GM18873 (cell line): Measurements from ENCODE around the gene CYTH4.

ENCODE experiments used
- ATAC-seq: cut with Tn5 transposase; IDR thresholded peaks from one replicate; pipeline ENCODE4 v1.9.1; 2021; ENCODE audit warnings: mild to moderate bottlenecking, moderate library complexity, moderate number of reproducible peaks; ENCODE audit not compliant: unreplicated experiment, low FRiP score

CYTH4 gene

GRCh38 chr22:37269936-37270678, 12.2 kb upstream of the CYTH4 start:
- ATAC-seq: no peak

- no peak for ATAC-seq
Observed at GRCh38 chr22:37270928-37271650, 11.2 kb upstream of the CYTH4 start.

- no peak for ATAC-seq
Observed at GRCh38 chr22:37273126-37273845, 9.0 kb upstream of the CYTH4 start.

- no peak for ATAC-seq
Observed at GRCh38 chr22:37273846-37274225, 8.5 kb upstream of the CYTH4 start.

GRCh38 chr22:37274380-37274862, 7.9 kb upstream of the CYTH4 start:
- ATAC-seq: no peak

- no peak for ATAC-seq
Observed at GRCh38 chr22:37275134-37275533, 7.2 kb upstream of the CYTH4 start.

GRCh38 chr22:37275622-37276021, 6.7 kb upstream of the CYTH4 start:
- ATAC-seq: no peak

GRCh38 chr22:37276776-37277175, 5.5 kb upstream of the CYTH4 start:
- ATAC-seq: no peak

GRCh38 chr22:37277384-37277783, 4.9 kb upstream of the CYTH4 start:
- no peak for ATAC-seq

GRCh38 chr22:37278261-37278660, 4.0 kb upstream of the CYTH4 start:
- no peak for ATAC-seq

GRCh38 chr22:37279331-37280181, 2.8 kb upstream of the CYTH4 start:
- ATAC-seq: no peak

- no peak for ATAC-seq
Observed at GRCh38 chr22:37280718-37281117, 1.6 kb upstream of the CYTH4 start.

GRCh38 chr22:37281195-37281594, 1.1 kb upstream of the CYTH4 start:
- no peak for ATAC-seq

GRCh38 chr22:37281646-37282384, 493 bp upstream of the CYTH4 start:
- no peak for ATAC-seq

GRCh38 chr22:37283393-37283937, 1.2 kb downstream of the CYTH4 start:
- no peak for ATAC-seq

- ATAC-seq: no peak
Observed at GRCh38 chr22:37284126-37284804, 2.0 kb downstream of the CYTH4 start.

GRCh38 chr22:37284805-37285355, 2.6 kb downstream of the CYTH4 start:
- ATAC-seq: no peak

GRCh38 chr22:37285937-37286336, 3.6 kb downstream of the CYTH4 start:
- ATAC-seq: no peak

- ATAC-seq: no peak
Observed at GRCh38 chr22:37287550-37287951, 5.2 kb downstream of the CYTH4 start.
